ENCODE results near the gene EFCAB8. TPM values are rescaled to one million over a fixed set of nuclear protein-coding genes. Genes with fewer than 3 reads are reported as not detected.
"Not testable (repeated sequence)": the region's sequence is repeated elsewhere in the genome, so short reads cannot be mapped to it uniquely, and the experiment has no call there.

The EFCAB8 gene
- total and polyA plus RNA-seq, 4 donors, result 0.25 TPM; not detected in 3

DNA sequence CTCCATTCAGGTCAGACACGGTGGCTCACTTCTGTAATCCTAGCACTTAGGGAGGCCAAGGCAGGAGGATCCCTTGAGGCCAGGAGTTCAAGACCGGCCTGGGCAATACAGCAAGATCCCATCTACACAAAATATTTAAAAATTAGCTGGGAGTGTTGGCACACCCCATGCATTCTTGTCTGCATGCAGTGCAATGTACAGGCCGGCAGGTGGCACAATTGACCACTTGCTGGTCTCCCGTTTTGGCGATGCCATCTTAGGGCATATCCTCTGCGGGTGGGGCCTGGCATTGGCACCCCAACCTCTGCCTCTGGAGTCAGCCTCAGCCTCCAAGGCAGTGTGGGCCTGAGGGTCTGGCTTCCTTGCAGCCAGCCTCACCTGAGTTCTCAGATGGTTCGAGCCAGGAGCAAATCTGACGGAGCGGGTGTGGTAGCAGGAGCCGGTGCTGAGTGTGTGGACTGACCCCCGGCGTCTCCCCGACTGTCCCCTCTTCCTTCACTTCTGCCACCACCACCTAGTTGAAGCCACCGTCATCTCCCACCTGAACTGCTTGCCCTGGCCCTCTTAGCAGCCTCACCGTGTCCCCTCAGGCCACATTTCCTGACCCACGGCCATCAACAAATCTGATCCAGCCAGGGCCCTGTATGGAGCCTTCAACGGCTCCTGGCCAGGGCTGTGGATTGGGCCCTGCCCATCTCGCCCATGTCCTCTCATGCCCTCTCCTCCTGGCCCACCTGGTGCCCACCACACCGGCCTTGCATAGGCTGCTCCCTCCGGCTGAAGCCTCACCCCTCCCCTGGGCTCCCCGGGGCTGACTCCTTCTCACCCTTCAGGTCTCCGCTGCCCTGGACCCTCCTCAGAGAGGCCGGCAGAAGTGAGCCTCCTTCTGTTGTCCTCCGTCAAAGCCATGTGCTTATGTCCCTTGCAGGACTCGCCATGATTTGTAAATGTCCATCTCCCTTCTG lies 44.0 kb downstream of the EFCAB8 start:
- Histone ChIP-seq H3K27me3 (ENCODE audit: control insufficient read depth in 4 of 4, insufficient read depth in 4 of 4, low read length in 3 of 4) (no peaks in the 10 kb centered on the region), H3K4me3 (ENCODE audit: low read depth in 1 of 3, low read length in 3 of 3) (no peak overlapping the region), H3K36me3 (ENCODE audit: control insufficient read depth in 4 of 4, insufficient read depth in 3 of 4, low read depth in 1 of 4, low read length in 3 of 4) (no peaks in the 10 kb centered on the region), H3K9me3 (ENCODE audit: control insufficient read depth in 4 of 4, low read length in 3 of 4) (no peaks in the 10 kb centered on the region), H3K4me1 (ENCODE audit: control insufficient read depth in 4 of 4, insufficient read depth in 4 of 4, low read length in 3 of 4) (no peaks in the 10 kb centered on the region), H3K9ac (ENCODE audit: low read depth in 1 of 2, low read length in 2 of 2) (no peak overlapping the region), H3K27ac (ENCODE audit: low read depth in 1 of 2, low read length in 2 of 2) (no peak overlapping the region)
- peak; percentile 53 for DNase-seq (ENCODE audit: low spot score)
- TF ChIP-seq, protein P1, sequence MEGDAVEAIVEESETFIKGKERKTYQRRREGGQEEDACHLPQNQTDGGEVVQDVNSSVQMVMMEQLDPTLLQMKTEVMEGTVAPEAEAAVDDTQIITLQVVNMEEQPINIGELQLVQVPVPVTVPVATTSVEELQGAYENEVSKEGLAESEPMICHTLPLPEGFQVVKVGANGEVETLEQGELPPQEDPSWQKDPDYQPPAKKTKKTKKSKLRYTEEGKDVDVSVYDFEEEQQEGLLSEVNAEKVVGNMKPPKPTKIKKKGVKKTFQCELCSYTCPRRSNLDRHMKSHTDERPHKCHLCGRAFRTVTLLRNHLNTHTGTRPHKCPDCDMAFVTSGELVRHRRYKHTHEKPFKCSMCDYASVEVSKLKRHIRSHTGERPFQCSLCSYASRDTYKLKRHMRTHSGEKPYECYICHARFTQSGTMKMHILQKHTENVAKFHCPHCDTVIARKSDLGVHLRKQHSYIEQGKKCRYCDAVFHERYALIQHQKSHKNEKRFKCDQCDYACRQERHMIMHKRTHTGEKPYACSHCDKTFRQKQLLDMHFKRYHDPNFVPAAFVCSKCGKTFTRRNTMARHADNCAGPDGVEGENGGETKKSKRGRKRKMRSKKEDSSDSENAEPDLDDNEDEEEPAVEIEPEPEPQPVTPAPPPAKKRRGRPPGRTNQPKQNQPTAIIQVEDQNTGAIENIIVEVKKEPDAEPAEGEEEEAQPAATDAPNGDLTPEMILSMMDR (IDR thresholded peaks at IDR 0.05; ENCODE audit: low read depth, low read length, missing input control), result peak; percentile 94
- TF ChIP-seq RAD21 (IDR thresholded peaks at IDR 0.05) (peak; percentile 88 to 95), JUND (IDR thresholded peaks at IDR 0.05) (no peak)
- 65% methylated on average over 25 of the region's 25 CpGs for WGBS

DNA sequence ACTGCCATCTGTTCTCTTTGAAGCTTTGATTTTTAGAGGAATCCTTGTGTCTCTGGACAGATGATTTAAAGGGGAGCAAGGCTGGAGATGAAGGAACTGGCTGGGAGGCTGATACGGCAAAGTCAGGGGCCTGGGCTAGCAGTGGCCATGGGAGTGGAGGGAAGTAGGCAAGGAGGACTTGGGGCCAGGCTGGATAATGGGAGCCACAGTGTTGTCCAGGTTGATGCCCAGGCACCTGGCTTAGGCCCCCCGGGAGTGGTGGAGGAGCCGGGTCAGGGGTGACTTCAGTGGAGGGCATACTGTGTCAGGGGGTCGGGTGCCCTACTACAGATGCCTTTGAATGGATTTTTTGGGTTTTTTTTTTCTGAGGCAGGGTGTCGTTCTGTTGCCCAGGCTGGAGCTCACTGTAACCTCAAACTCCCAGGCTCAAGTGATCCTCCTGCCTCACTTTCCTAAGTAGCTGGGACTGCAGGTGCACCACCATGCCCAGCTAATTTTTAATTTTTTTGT lies 45.0 kb downstream of the EFCAB8 start:
- no peak for DNase-seq (ENCODE audit: low spot score)
- TF ChIP-seq TAF1 (conservative IDR thresholded peaks at IDR 0.05) (no peak), HNF4A (conservative IDR thresholded peaks at IDR 0.05) (no peak), YY1 (IDR thresholded peaks at IDR 0.05) (no peak), EGR1 (IDR thresholded peaks at IDR 0.05; ENCODE audit: low read depth in 2 of 2) (no peak), FOXA2 (IDR thresholded peaks at IDR 0.05) (no peak), HNF4G (IDR thresholded peaks at IDR 0.05) (no peak), RAD21 (IDR thresholded peaks at IDR 0.05) (no peak), GABPA (IDR thresholded peaks at IDR 0.05 in 1 of 2, conservative IDR thresholded peaks at IDR 0.05 in 1 of 2) (no peak)
- TF ChIP-seq, protein P2, sequence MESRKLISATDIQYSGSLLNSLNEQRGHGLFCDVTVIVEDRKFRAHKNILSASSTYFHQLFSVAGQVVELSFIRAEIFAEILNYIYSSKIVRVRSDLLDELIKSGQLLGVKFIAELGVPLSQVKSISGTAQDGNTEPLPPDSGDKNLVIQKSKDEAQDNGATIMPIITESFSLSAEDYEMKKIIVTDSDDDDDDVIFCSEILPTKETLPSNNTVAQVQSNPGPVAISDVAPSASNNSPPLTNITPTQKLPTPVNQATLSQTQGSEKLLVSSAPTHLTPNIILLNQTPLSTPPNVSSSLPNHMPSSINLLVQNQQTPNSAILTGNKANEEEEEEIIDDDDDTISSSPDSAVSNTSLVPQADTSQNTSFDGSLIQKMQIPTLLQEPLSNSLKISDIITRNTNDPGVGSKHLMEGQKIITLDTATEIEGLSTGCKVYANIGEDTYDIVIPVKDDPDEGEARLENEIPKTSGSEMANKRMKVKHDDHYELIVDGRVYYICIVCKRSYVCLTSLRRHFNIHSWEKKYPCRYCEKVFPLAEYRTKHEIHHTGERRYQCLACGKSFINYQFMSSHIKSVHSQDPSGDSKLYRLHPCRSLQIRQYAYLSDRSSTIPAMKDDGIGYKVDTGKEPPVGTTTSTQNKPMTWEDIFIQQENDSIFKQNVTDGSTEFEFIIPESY (IDR thresholded peaks at IDR 0.05), result no peak
- TF ChIP-seq, protein P3, sequence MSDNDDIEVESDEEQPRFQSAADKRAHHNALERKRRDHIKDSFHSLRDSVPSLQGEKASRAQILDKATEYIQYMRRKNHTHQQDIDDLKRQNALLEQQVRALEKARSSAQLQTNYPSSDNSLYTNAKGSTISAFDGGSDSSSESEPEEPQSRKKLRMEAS (IDR thresholded peaks at IDR 0.05), result no peak
- H3K9me3 ChIP-seq (ENCODE audit: control insufficient read depth in 4 of 4, low read length in 3 of 4), result no peaks in the 10 kb centered on the region
- no peaks in the 10 kb centered on the region for H3K4me1 ChIP-seq (ENCODE audit: control insufficient read depth in 4 of 4, insufficient read depth in 4 of 4, low read length in 3 of 4)
- 94% methylated on average over 5 of the region's 5 CpGs for WGBS
- no peak overlapping the region for H3K4me3 ChIP-seq (ENCODE audit: low read depth in 1 of 3, low read length in 3 of 3)
- no peak overlapping the region for H3K27ac ChIP-seq (ENCODE audit: low read depth in 1 of 2, low read length in 2 of 2)
- H3K9ac ChIP-seq (ENCODE audit: low read depth in 1 of 2, low read length in 2 of 2), result no peak overlapping the region
- H3K27me3 ChIP-seq (ENCODE audit: control insufficient read depth in 4 of 4, insufficient read depth in 4 of 4, low read length in 3 of 4), result no peaks in the 10 kb centered on the region
- no peaks in the 10 kb centered on the region for H3K36me3 ChIP-seq (ENCODE audit: control insufficient read depth in 4 of 4, insufficient read depth in 3 of 4, low read depth in 1 of 4, low read length in 3 of 4)

DNA sequence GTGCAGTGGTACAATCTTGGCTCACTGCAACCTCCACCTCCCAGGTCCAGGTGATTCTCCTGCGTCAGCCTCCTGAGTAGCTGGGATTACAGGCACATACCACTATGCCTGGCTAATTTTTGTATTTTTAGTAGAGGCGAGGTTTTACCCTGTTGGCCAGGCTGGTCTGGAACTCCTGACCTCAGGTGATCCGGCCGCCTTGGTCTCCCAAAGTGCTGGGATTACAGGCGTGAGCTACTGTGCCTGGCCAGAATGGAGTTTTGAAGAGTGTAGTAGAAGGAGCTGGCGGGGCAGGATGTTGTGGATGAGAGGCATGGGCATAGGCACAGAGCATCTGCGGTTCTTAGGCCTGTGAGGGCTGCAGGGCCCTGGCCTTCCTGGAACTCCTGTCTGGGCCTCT lies 46.0 kb downstream of the EFCAB8 start:
- not testable (repeated sequence) for H3K27ac ChIP-seq (ENCODE audit: low read depth in 1 of 2, low read length in 2 of 2); H3K4me3 ChIP-seq (ENCODE audit: low read depth in 1 of 3, low read length in 3 of 3); H3K36me3 ChIP-seq (ENCODE audit: control insufficient read depth in 4 of 4, insufficient read depth in 3 of 4, low read depth in 1 of 4, low read length in 3 of 4); H3K9ac ChIP-seq (ENCODE audit: low read depth in 1 of 2, low read length in 2 of 2); H3K27me3 ChIP-seq (ENCODE audit: control insufficient read depth in 4 of 4, insufficient read depth in 4 of 4, low read length in 3 of 4); H3K9me3 ChIP-seq (ENCODE audit: control insufficient read depth in 4 of 4, low read length in 3 of 4); DNase-seq (ENCODE audit: low spot score); H3K4me1 ChIP-seq (ENCODE audit: control insufficient read depth in 4 of 4, insufficient read depth in 4 of 4, low read length in 3 of 4)
- WGBS, result 95% methylated on average over 7 of the region's 7 CpGs

Measured in liver (tissue), 9 donors.